GM23338 (cell line): ENCODE measurements around the gene WDR93. TPM values are rescaled to one million over a fixed set of nuclear protein-coding genes. Genes with fewer than 3 reads are reported as not detected.

ENCODE experiments used
- ATAC-seq: fragments of 200-7000 bp; cut with Tn5 transposase; 3 replicates; pipeline ENCODE4 v1.9.1; 2020
- DNase-seq: peaks from one replicate; pipeline ENCODE4 v3.0.0-alpha.2; 2015; ENCODE audit warnings: low spot score
- H2AFZ ChIP-seq: fragments of 200-600 bp; sonication (generic); 2 replicates; pipeline ENCODE4 v1.8.0; 2016; ENCODE audit warnings: antibody characterized with exemption, mild to moderate bottlenecking, moderate library complexity
- H3F3A ChIP-seq: fragments of 200-600 bp; sonication (generic); replicated peaks from 2 replicates; pipeline ENCODE4 v1.8.0; 2017; ENCODE audit warnings: antibody characterized with exemption, mixed run types, low read depth
- H3K27ac ChIP-seq: fragments of 200-600 bp; sonication (generic); 2 replicates; pipeline ENCODE4 v1.6.1; 2016; ENCODE audit warnings: low read depth
- H3K27me3 ChIP-seq: fragments of 200-600 bp; sonication (generic); 2 replicates; pipeline ENCODE4 v1.8.0; 2016; ENCODE audit warnings: mild to moderate bottlenecking, mixed run types, moderate library complexity; ENCODE audit not compliant: insufficient read depth
- H3K36me3 ChIP-seq: fragments of 200-600 bp; sonication (generic); 2 replicates; pipeline ENCODE4 v1.8.0; 2016; ENCODE audit warnings: mild to moderate bottlenecking; ENCODE audit not compliant: insufficient read depth
- H3K4me1 ChIP-seq: fragments of 200-600 bp; sonication (generic); 2 replicates; pipeline ENCODE4 v1.8.0; 2016; ENCODE audit warnings: mild to moderate bottlenecking, moderate library complexity; ENCODE audit not compliant: insufficient read depth
- H3K4me2 ChIP-seq: fragments of 200-600 bp; sonication (generic); 2 replicates; pipeline ENCODE4 v1.7.1; 2017; ENCODE audit warnings: mixed run types
- H3K4me3 ChIP-seq: fragments of 200-600 bp; sonication (generic); 2 replicates; pipeline ENCODE4 v1.6.1; 2016; ENCODE audit warnings: mixed run types
- H3K79me2 ChIP-seq: fragments of 200-600 bp; sonication (generic); replicated peaks from 2 replicates; pipeline ENCODE4 v1.8.0; 2017; ENCODE audit warnings: mild to moderate bottlenecking; ENCODE audit not compliant: insufficient read depth
- H3K9me2 ChIP-seq: fragments of 200-600 bp; sonication (generic); 2 replicates; pipeline ENCODE4 v1.8.0; 2017; ENCODE audit not compliant: insufficient read depth
- H4K20me1 ChIP-seq: fragments of 200-600 bp; sonication (generic); replicated peaks from 2 replicates; pipeline ENCODE4 v1.8.0; 2017; ENCODE audit warnings: mild to moderate bottlenecking; ENCODE audit not compliant: insufficient read depth
- H3K27ac Mint-ChIP-seq: 2 replicates; pipeline ENCODE4 v1.8.0; 2020; ENCODE audit warnings: inconsistent platforms, mild to moderate bottlenecking, moderate library complexity, mixed read lengths
- H3K27me3 Mint-ChIP-seq: 3 replicates; pipeline ENCODE4 v1.8.0; 2022; ENCODE audit warnings: low read depth, mild to moderate bottlenecking, moderate library complexity, mixed read lengths, inconsistent platforms; ENCODE audit not compliant: insufficient read depth, poor library complexity
- H3K36me3 Mint-ChIP-seq: 3 replicates; pipeline ENCODE4 v1.8.0; 2021; ENCODE audit warnings: low read depth, mild to moderate bottlenecking, inconsistent platforms, moderate library complexity, mixed read lengths
- H3K4me1 Mint-ChIP-seq: 3 replicates; pipeline ENCODE4 v1.8.0; 2020; ENCODE audit warnings: mild to moderate bottlenecking, inconsistent platforms, mixed read lengths
- H3K4me3 Mint-ChIP-seq: 3 replicates; pipeline ENCODE4 v1.8.0; 2021; ENCODE audit warnings: moderate library complexity, mild to moderate bottlenecking, inconsistent platforms, mixed read lengths
- H3K9me3 Mint-ChIP-seq: 3 replicates; pipeline ENCODE4 v1.8.0; 2020; ENCODE audit warnings: moderate library complexity, mild to moderate bottlenecking, inconsistent platforms, mixed read lengths
- CREB1 ChIP-seq: fragments of 250-450 bp; sonication (Bioruptor Pico); IDR thresholded peaks from 2 replicates; pipeline ENCODE4 v1.5.0; 2020; ENCODE audit warnings: low read depth, mild to moderate bottlenecking, moderate library complexity
- CTCF ChIP-seq, 2 experiments: fragments of 200-600 bp in 1 of 2; sonication (generic) in 1 of 2; conservative IDR thresholded peaks; 2 replicates each; pipeline versions ENCODE4 v1.5.1 to v1.6.1; 2016 to 2017; ENCODE audit warnings: antibody characterized with exemption in 2 of 2, low read depth in 2 of 2, mild to moderate bottlenecking in 2 of 2, moderate library complexity in 1 of 2
- ETS1 ChIP-seq: IDR thresholded peaks from 2 replicates; pipeline ENCODE4 v1.6.1; 2016; ENCODE audit warnings: antibody characterized with exemption
- EZH2 ChIP-seq: fragments of 200-600 bp; sonication (generic); IDR thresholded peaks from one replicate; pipeline ENCODE4 v1.8.0; 2017; ENCODE audit warnings: antibody characterized with exemption, mild to moderate bottlenecking, low read depth; ENCODE audit not compliant: unreplicated experiment
- EZH2phosphoT487 ChIP-seq: fragments of 200-600 bp; sonication (generic); IDR thresholded peaks from one replicate; pipeline ENCODE4 v1.8.1; 2018; ENCODE audit warnings: antibody characterized with exemption; ENCODE audit not compliant: unreplicated experiment
- JUNB ChIP-seq: IDR thresholded peaks from one replicate; pipeline ENCODE4 v1.6.1; 2016; ENCODE audit warnings: antibody characterized with exemption; ENCODE audit not compliant: unreplicated experiment
- NANOG ChIP-seq: IDR thresholded peaks from 2 replicates; pipeline ENCODE4 v1.6.1; 2016; ENCODE audit warnings: antibody characterized with exemption, borderline replicate concordance
- POLR2AphosphoS5 ChIP-seq: IDR thresholded peaks from 2 replicates; pipeline ENCODE4 v1.6.1; 2016; ENCODE audit warnings: antibody characterized with exemption, low read depth
- REST ChIP-seq: IDR thresholded peaks from one replicate; pipeline ENCODE4 v1.6.1; 2018; ENCODE audit warnings: antibody characterized with exemption; ENCODE audit not compliant: unreplicated experiment
- STAT1 ChIP-seq: IDR thresholded peaks from one replicate; pipeline ENCODE4 v1.6.1; 2016; ENCODE audit warnings: antibody characterized with exemption; ENCODE audit not compliant: unreplicated experiment
- ZNF114 ChIP-seq: fragments of 250-450 bp; sonication (Bioruptor Pico); IDR thresholded peaks from 2 replicates; pipeline ENCODE4 v1.5.0; 2020; ENCODE audit warnings: mild to moderate bottlenecking, moderate library complexity
- ZNF331 ChIP-seq: fragments of 250-450 bp; sonication (Bioruptor Pico); IDR thresholded peaks from 2 replicates; pipeline ENCODE4 v1.5.0; 2020; ENCODE audit warnings: low read depth, mild to moderate bottlenecking, moderate library complexity
- ZNF462 ChIP-seq: fragments of 250-450 bp; sonication (Bioruptor Pico); IDR thresholded peaks from 2 replicates; pipeline ENCODE4 v1.5.0; 2020; ENCODE audit warnings: mild to moderate bottlenecking, moderate library complexity
- polyA plus RNA-seq: library from polyadenylated mRNA; unstranded; fragments of >200 nt; fragmentation: Nextera tagmentation; extraction: Ambion mirVana; gene quantifications from 2 replicates; pipeline ENCODE4 v1.2.1, GENCODE V29; 2016
- total RNA-seq: library from RNA; depleted of rRNA; stranded (reverse); fragments of >200 nt; shearing (Covaris generic); gene quantifications from 2 replicates; pipeline ENCODE4 v1.2.3, GENCODE V29; 2014

Gene WDR93
- total and polyA plus RNA-seq, 2 experiments from 2014 or later = 0.14 TPM; not detected in 1

DNA sequence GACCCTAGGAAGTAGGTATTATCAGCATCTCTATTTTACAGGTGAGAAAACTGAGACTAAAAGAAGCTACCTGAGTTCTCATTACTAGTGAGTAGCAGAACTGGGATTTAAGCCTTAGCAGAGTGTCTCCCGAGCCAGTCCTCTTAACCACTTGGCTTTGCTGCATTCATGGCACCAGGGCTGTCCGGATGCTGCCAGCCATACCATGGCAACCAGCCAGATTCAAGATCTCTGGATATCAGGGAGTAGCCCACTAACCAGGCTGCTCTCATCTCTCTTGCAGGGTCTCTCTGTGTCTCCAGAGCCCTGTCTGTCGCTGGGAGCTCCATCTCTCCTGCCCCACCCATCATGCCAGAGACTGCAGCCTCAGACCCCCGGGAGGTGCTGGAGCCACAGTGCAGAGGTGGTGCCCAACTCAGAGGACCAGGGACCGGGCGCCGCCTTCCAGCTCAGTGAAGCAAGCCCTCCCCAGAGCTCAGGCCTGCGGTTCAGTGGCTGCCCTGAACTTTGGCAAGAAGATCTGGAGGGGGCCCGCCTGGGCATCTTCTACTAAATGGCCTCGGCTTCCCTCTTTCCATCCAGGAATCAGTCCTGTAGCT is 87.3 kb downstream of the WDR93 start:
- Mint-ChIP-seq H3K36me3 (no peaks in the 10 kb centered on the region), H3K4me3 (no peak overlapping the region), H3K27me3 (peaks cover 24% of the 10 kb centered on the region), H3K27ac (no peak overlapping the region), H3K9me3 (no peaks in the 10 kb centered on the region), H3K4me1 (peaks cover 6% of the 10 kb centered on the region)
- H4K20me1 ChIP-seq = no peaks in the 10 kb centered on the region
- peaks cover 40% of the 10 kb centered on the region for H3K27me3 ChIP-seq
- H3K79me2 ChIP-seq = no peaks in the 10 kb centered on the region
- H3K36me3 ChIP-seq = no peaks in the 10 kb centered on the region
- no peak for ATAC-seq
- no peak overlapping the region for H3K4me3 ChIP-seq
- H3F3A ChIP-seq = no peaks in the 10 kb centered on the region
- no peak overlapping the region for H3K4me2 ChIP-seq
- H3K9me2 ChIP-seq = peaks cover 3% of the 10 kb centered on the region; the same call in 1 of the 2 replicates
- DNase-seq = no peak
- TF ChIP-seq CREB1 (CRISPR knock-in tag) (no peak), NANOG (no peak), REST (no peak), POLR2AphosphoS5 (no peak), ETS1 (no peak), ZNF331 (no peak), EZH2 (no peak), STAT1 (no peak), EZH2phosphoT487 (no peak), JUNB (no peak), ZNF462 (CRISPR knock-in tag) (no peak), ZNF114 (CRISPR knock-in tag) (no peak), CTCF (conservative IDR thresholded peaks at IDR 0.05; ENCODE audit: low read depth in 2 of 2) (no peak)
- peaks cover 8% of the 10 kb centered on the region for H3K4me1 ChIP-seq
- H2AFZ ChIP-seq = no peak overlapping the region
- no peak overlapping the region for H3K27ac ChIP-seq
